Right ventricle myocardium inferior (tissue), 1 donor: ENCODE measurements around the gene LDLRAD3. TPM values are rescaled to one million over a fixed set of nuclear protein-coding genes. Genes with fewer than 3 reads are reported as not detected.

Experiments
- ATAC-seq: fragments of 200-7000 bp; cut with Tn5 transposase; one replicate; pipeline ENCODE4 v1.9.1; 2020; ENCODE audit warnings: mild to moderate bottlenecking, moderate library complexity
- DNase-seq: peaks from one replicate; pipeline ENCODE4 v3.0.0; 2021; ENCODE audit errors: missing footprints
- intact Hi-C: fragments of 100-400 bp; cut with DNase I; formaldehyde crosslinking; loops from one replicate; pipeline ENCODE4 v1.11.0; 2022
- total RNA-seq: library from RNA; stranded (reverse); fragmentation: NEBNext Ultra II Directional; extraction: Animal tissue kit (Norgen Biotek cat#: 25700); gene quantifications from one replicate; pipeline ENCODE4 v1.2.1, GENCODE V29; 2021
- donor health status: DM: no; HTN: yes; CAD: no; lungs with severe emphysema.

The LDLRAD3 gene
- total RNA-seq, 1 donor from 2014 or later = 1.7 TPM

- ATAC-seq (no peak), DNase-seq (no peak)
- intact Hi-C loops = no loop called here
These were observed 110.8 kb downstream of the LDLRAD3 start for GRCh38 chr11:36054628-36055027.

GRCh38 chr11:36056160-36056751 is 112.4 kb downstream of the LDLRAD3 start:
- intact Hi-C loops = no loop called here
- no peak for ATAC-seq

GRCh38 chr11:36057379-36058042 is 113.6 kb downstream of the LDLRAD3 start:
- DNase-seq (no peak), ATAC-seq (no peak)
- intact Hi-C loops = no loop called here

More at GRCh38 chr11:36056160-36056751, 112.4 kb downstream of the LDLRAD3 start:
- DNase-seq = no peak

- DNase-seq (no peak), ATAC-seq (no peak)
- intact Hi-C loops = no loop called here
These were observed 115.8 kb downstream of the LDLRAD3 start for GRCh38 chr11:36059660-36060059.

- intact Hi-C loops = no loop called here
- ATAC-seq (no peak), DNase-seq (no peak)
These were observed 117.1 kb downstream of the LDLRAD3 start for GRCh38 chr11:36060926-36061325.

- DNase-seq (no peak), ATAC-seq (no peak)
- intact Hi-C loops = no loop called here
These were observed 117.6 kb downstream of the LDLRAD3 start for GRCh38 chr11:36061471-36061870.

- intact Hi-C loops = no loop called here
- DNase-seq = no peak
- ATAC-seq = no peak
These were observed 119.0 kb downstream of the LDLRAD3 start for GRCh38 chr11:36062796-36063365.

GRCh38 chr11:36065436-36065835 is 121.6 kb downstream of the LDLRAD3 start:
- ATAC-seq (no peak), DNase-seq (no peak)
- intact Hi-C loops = loop anchor here (1.0 kb wide), 1 partner anchor 21 kb away; no protein-coding TSS in a partner anchor

GRCh38 chr11:36066891-36067290 is 123.0 kb downstream of the LDLRAD3 start:
- DNase-seq (no peak), ATAC-seq (no peak)
- intact Hi-C loops = no loop called here

- ATAC-seq (no peak), DNase-seq (no peak)
- intact Hi-C loops = no loop called here
These were observed 125.8 kb downstream of the LDLRAD3 start for GRCh38 chr11:36069576-36070212.

- ATAC-seq (no peak), DNase-seq (no peak)
- intact Hi-C loops = no loop called here
These were observed 126.5 kb downstream of the LDLRAD3 start for GRCh38 chr11:36070213-36070953.

- DNase-seq (no peak), ATAC-seq (no peak)
- intact Hi-C loops = no loop called here
These were observed 127.1 kb downstream of the LDLRAD3 start for GRCh38 chr11:36070954-36071330.

- ATAC-seq = no peak
- intact Hi-C loops = no loop called here
- DNase-seq = no peak
These were observed 128.1 kb downstream of the LDLRAD3 start for GRCh38 chr11:36071917-36072500.

GRCh38 chr11:36073411-36074203 is 129.7 kb downstream of the LDLRAD3 start:
- no peak for DNase-seq
- intact Hi-C loops = no loop called here
- ATAC-seq = peak; percentile 69

- DNase-seq = no peak
- no peak for ATAC-seq
- intact Hi-C loops = no loop called here
These were observed 131.1 kb downstream of the LDLRAD3 start for GRCh38 chr11:36074941-36075431.

- DNase-seq (no peak), ATAC-seq (no peak)
- intact Hi-C loops = no loop called here
These were observed 133.5 kb downstream of the LDLRAD3 start for GRCh38 chr11:36077368-36077767.

GRCh38 chr11:36077886-36078685 is 134.2 kb downstream of the LDLRAD3 start:
- no peak for ATAC-seq
- intact Hi-C loops = no loop called here
- DNase-seq = no peak
